NCI-H748 (cell line): ENCODE measurements around the gene HK2.
"Not testable (repeated sequence)": the region's sequence is repeated elsewhere in the genome, so short reads cannot be mapped to it uniquely, and the experiment has no call there.

Experiments used
- DNase-seq: peaks from one replicate; lab custom pipeline; 2025; ENCODE audit not compliant: unreplicated experiment; lab: John Stamatoyannopoulos, UW

Gene HK2

DNA sequence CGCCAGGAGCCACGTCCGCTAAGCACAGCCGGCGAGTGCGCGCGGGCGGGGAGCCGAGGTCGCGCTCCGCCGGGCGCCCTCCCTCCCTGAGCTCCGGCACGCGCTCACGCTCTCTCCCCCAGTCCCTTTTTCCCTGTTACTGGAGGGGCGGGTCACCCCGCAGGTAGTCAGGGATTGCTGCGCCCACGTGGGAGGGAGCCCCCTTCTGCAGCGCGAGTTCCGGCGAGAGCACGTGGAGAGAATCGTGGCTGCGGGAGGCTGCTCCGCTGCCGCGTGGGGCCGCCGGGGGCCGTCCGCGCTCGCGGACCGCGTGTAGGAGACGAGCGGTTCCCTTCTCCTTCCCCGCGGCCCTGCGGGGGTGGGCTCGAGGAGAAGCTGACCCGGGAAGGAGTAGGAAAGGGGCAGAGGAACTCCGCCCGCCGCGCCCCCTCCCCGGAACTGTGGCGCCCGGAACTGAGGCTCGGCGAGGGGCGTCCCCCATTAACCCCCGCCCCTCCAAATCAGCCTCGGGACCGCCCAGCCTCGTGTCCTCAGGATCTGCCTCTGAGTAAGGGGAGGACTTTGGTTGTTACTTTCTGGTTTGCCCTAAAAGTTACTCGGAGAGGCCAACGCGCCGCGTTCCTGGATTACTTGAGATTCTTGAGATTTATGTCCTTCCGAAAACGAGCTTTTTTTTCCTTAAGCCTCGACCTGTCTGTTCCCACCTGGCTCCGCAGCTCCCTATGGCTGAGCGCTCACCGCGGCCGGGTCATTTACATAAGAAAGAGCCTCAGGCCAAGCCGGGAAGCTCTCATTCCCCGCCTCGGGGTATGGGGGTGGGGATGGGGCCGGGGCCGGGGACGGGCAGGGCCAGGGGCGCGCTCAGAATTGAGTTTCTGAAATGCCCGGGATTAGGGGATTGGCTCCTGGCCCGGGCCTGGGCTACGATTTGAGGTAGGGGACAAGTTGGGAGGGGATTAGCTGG lies 1.1 kb downstream of the HK2 start:
- DNase-seq: peak; percentile 72

DNA sequence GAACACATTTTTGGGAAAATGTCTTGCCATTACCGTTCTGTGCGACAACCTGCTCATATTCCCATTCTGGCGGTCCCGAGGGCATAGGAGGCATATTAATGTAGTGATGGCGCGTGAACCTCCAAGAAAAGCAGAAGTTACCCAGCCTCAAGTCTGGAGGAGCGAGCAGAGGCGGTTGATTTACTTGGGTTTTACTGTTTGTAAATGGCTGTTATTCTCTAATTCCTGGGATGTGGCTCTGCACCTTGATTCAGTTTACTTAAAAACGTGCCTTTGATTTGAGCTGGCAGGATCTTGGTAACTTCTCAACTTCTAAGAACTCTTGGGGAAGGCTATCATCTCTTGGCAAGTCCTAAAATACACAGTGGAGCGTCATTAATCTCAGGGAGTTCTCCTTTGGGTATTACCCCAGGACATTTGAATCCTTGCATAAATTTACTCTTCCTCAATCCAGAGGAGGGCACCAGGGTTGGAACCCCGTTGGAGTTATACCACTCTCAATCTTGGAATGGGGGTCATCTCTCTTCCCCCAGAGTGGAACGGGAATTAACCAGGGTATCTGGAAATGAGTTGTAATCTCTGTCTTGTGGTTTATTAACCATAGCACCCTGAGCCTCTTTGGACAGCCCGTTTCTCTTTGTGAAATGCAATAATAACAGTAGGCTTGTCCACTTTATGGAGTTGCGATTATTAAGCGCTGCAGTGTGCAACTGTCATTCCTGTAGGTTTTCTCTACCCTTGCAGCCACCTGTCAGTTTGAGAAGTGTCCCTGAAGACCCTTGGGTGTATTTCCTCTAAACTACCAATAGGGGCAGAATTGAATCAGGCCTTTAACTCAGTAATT lies 2.1 kb downstream of the HK2 start:
- DNase-seq: peak; percentile 68

GRCh38 chr2:74836675-74837401 lies 2.9 kb downstream of the HK2 start:
- DNase-seq: no peak

DNA sequence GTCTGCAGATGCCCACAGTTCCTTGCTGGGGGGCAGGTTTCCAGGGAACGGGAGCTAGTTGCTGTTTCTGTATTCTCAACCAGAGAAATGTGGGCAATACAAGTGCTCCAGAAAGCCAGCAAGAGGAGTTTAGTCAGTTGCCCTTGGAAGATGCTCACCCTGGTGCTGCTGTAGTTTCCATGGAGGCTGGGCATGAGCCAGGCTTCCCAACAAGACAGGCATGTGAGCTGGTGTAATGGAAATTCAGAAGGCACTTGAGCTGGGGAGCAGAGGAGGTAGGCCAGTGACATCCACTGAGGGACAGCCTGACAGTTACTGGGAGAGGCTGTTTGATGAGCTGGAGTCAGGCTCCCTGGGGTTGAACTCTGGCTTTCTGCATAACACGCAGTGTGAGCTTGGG lies 7.7 kb downstream of the HK2 start:
- DNase-seq: no peak

DNA sequence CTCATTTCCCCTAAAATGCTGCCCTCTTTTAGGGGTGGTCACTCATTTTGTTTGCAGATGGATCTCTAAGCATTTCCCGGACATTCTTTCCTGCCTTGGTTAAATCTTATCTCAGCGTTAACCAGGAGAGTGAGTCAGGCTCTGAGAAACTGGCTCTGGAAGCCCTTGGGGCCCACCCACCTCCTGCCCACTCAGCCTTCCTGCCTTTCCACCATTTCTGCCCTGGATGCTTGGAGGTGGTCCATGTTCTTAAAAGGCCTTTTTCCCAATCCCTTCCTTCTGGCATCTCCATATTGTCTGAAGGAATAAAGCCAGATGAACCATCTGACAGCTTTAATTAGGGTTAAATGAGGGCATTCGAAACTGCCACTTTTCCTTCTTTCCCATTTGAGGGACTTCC lies 9.5 kb downstream of the HK2 start:
- no peak for DNase-seq

GRCh38 chr2:74843899-74844298 lies 10.0 kb downstream of the HK2 start:
- no peak for DNase-seq

- no peak for DNase-seq
Observed at GRCh38 chr2:74844752-74845151, 10.8 kb downstream of the HK2 start.

- DNase-seq: peak; percentile 7
Observed at GRCh38 chr2:74845217-74845751, 11.4 kb downstream of the HK2 start.

GRCh38 chr2:74845991-74846390 lies 12.1 kb downstream of the HK2 start:
- no peak for DNase-seq

DNA sequence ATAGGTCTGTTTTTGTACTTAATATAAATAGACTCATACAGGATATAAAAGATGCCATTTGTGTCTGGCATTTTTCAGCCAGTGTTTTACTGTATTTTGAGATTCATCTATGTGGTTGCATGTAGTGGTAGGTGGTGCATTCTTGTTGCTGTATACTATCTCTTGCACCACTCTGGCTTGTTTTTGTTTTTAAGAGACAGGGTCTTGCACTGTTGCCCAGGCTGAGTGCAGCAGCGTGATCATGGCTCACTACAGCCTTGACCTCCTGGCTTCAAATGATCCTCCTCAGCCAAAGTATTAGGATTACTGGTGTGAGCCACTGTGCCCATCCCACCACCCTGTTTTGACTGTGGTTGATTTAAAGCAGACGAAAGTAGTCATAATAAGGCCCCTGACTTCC lies 12.6 kb downstream of the HK2 start:
- DNase-seq: no peak

DNA sequence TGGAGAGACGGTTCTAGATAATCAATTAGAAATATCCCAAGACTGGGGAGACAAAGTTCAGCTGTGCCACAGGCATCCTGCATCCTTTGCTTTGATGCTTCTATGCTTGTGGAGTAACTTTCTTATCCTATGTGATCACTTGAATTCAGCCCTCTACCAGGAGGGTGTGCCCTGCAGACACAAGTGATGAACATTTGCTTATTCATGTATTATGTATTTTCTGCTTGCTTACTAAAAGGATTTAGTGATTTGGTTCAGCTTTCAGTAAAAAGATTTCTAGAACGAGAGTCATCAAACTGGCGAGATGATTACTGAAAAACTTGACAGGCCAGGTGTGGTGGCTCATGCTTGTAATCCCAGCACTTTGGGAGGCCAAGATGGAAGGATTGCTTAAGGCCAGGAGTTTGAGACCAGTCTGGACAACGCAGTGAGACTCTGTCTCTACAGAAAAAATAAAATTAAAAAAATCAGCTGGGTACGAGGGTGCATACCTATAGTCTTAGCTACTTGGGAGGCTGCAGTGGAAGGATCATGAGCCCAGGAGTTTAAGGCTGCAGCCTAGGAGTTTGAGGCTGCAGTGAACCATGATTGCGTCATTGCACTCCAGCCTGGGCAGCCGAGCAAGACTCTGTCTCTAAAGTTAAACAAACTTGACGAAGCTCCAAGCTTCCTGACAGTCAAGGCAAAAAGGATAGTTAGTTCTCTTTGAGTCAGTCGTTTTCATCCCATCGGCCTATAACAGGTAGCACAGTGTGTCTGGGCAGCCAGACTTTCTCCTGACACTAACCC lies 13.3 kb downstream of the HK2 start:
- no peak for DNase-seq

DNA sequence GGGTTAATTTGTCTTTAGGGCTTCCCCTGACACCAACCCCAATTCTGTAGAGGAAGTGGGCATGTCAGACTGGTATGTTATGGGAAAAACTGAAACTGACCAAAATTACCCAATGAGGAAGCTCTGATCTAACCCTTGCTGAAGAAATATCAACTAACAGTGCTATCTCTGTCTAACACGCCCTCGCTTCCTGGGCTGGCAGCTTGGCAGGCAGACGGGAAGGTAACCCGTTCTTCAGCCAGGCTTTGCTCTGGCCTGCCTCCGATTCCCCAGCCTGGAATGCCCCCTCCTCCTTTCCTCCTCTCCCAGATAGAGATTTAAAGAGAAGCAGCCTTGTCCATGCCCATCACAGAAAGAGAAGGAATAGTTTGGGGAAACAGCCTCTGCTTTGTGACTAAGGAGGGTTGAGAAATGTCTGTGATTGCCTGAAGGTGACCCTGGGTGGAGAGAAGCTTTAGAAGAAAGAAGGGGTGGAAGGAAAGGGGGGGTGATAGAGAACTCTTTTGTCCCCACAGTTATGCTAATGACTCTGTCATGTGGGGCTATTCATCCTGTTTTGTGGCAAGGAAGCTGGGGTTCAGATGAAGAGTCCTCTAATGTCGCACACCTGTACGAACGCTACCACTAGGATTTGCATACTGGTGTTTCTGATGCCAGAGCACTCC lies 15.4 kb downstream of the HK2 start:
- DNase-seq: no peak

GRCh38 chr2:74850496-74851190 lies 16.7 kb downstream of the HK2 start:
- DNase-seq: no peak

DNA sequence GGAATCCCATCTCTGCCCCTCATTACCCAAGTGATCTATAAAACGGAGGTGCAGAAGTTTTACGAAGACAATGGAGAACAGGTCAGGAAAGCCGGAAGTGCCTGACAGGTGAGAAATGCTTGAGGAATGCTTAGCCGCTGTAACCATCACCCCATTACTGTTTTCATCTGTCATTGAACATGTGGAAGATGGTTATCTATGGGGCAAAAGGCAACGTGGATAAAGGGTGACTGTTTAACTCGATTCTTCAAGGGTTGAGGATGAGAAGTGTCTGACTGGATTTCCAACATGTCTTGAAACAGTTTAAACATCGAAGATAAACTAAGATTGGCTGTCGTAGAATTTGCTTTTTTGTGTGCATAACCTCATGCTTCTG lies 17.3 kb downstream of the HK2 start:
- no peak for DNase-seq

GRCh38 chr2:74853360-74853759 lies 19.4 kb downstream of the HK2 start:
- not testable (repeated sequence) for DNase-seq

- no peak for DNase-seq
Observed at GRCh38 chr2:74854401-74854800, 20.5 kb downstream of the HK2 start.

DNA sequence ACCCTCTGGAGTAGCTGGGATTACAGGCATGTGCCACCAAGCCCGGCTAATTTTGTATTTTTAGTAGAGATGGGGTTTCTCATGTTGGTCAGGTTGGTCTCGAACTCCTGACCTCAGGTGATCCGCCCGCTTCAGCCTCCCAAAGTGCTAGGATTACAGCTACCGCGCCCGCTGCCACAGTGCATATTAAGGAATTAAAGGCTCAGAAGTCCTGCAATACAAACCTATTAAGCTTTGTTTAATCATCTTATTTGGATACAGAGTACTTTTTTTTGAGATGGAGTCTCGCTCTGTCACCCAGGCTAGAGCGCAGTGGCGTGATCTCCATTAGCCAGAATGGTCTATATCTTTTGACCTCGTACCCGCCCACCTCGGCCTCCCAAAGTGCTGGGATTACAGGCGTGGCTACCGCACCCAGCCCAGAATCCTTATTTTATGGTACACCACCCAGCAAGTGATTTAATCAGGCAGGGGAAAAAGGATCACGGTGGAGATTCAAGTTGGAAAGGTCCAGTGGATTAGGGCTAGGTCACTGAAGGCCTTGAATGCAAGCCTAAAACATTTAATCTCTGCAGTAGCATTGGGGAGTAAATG lies 21.3 kb downstream of the HK2 start:
- DNase-seq: not testable (repeated sequence)

DNA sequence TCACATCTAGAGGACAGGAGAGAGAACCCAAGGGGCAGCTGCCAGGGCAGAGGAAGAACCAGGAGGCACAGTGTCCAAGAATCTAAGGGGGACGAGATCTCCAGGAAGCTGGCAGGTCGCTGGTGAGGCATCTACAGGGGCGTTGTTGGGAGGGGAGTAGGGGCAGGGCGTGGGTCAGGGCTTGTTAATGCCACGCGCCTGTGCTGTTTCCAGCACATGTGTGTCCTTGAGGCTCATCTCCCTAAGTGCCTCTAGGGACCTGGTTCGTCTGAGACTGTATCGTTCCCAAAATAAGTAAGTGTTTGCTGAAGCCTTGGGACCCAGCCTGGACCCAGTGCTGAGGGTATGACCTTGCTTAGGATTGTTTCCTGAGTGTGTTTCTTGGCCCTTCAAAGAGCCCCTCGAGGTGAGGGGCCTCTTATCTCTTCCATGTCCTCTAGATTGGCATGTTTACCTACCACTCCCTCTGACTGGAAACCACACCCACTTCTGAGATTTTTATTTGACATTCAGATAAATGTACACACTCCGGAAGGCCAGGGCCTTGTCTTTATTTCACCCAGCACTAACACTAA lies 22.2 kb downstream of the HK2 start:
- DNase-seq: peak; percentile 11
